ENCODE measurements around the gene SUCNR1. TPM values are rescaled to one million over a fixed set of nuclear protein-coding genes. Genes with fewer than 3 reads are reported as not detected.
"Not testable (repeated sequence)": the region's sequence is repeated elsewhere in the genome, so short reads cannot be mapped to it uniquely, and the experiment has no call there.

SUCNR1 gene
- total RNA-seq, 1 experiment from 2014 or later, result not detected

DNA sequence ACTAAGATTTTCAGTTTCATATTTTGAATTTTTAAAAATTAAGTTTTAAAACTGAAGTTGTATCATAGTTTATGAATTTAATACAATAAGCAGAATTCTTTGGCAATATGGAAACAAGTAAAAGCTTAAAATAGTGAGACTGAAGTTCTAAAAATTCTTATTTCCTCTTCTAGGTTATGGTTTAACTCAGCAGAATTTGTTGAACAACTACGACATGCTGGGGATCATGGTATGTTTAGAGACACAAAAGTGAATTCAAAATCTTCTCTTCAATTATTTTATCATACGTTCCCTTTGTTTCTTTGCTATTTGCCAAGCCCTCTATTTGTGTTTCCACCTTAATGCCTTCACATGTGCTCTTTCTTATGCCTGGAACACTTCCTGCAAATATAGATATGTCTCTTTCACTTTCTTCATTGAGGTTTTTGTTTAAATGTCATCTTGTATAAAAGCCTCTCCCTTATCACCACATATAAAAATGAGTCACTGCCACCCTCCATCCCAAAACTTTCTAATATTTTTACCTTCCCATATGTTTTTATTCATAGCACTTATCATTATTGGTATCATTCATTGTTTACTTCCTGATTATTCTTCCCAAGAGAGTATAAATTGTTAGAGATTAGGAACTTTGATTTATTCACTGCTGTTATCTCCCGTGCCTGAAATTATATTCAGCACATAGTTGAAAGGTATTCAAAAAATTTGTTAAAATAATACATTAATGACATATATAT lies 6.4 kb downstream of the SUCNR1 start:
- Histone ChIP-seq H3K27ac (ENCODE audit: low read length) (no peak overlapping the region), H3K4me3 (ENCODE audit: low read depth in 2 of 2, low read length in 2 of 2) (no peak overlapping the region), H3K9me3 (ENCODE audit: control insufficient read depth, insufficient read depth, low read depth, low read length) (no peaks in the 10 kb centered on the region), H3K4me1 (ENCODE audit: control insufficient read depth, insufficient read depth, low read length) (no peaks in the 10 kb centered on the region), H3K36me3 (ENCODE audit: control insufficient read depth, insufficient read depth, low read length) (no peaks in the 10 kb centered on the region), H3K27me3 (ENCODE audit: control insufficient read depth, insufficient read depth, low read length) (no peaks in the 10 kb centered on the region)
- no TSS peak for BruUV-seq (replicated peaks)
- TF ChIP-seq, protein P1, sequence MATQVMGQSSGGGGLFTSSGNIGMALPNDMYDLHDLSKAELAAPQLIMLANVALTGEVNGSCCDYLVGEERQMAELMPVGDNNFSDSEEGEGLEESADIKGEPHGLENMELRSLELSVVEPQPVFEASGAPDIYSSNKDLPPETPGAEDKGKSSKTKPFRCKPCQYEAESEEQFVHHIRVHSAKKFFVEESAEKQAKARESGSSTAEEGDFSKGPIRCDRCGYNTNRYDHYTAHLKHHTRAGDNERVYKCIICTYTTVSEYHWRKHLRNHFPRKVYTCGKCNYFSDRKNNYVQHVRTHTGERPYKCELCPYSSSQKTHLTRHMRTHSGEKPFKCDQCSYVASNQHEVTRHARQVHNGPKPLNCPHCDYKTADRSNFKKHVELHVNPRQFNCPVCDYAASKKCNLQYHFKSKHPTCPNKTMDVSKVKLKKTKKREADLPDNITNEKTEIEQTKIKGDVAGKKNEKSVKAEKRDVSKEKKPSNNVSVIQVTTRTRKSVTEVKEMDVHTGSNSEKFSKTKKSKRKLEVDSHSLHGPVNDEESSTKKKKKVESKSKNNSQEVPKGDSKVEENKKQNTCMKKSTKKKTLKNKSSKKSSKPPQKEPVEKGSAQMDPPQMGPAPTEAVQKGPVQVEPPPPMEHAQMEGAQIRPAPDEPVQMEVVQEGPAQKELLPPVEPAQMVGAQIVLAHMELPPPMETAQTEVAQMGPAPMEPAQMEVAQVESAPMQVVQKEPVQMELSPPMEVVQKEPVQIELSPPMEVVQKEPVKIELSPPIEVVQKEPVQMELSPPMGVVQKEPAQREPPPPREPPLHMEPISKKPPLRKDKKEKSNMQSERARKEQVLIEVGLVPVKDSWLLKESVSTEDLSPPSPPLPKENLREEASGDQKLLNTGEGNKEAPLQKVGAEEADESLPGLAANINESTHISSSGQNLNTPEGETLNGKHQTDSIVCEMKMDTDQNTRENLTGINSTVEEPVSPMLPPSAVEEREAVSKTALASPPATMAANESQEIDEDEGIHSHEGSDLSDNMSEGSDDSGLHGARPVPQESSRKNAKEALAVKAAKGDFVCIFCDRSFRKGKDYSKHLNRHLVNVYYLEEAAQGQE (IDR thresholded peaks at IDR 0.05; ENCODE audit: insufficient read depth in 1 of 2, low read depth in 2 of 2, low read length in 1 of 2), result no peak
- no peak for TF ChIP-seq TCF7L2 (IDR thresholded peaks at IDR 0.05; ENCODE audit: low read depth, low read length)
- ChIA-PET CTCF (no interaction called here), POLR2A (no interaction called here)
- in situ Hi-C loops (cut with HindIII; ENCODE audit: low pct_unique_long_range_greater_than_20kb, low sequenced_read_pairs) (no loop called here), intact Hi-C loops (cut with micrococcal nuclease; ENCODE audit: unreplicated experiment) (loop anchor here (10.0 kb wide), 1 partner anchor 65 kb away; no protein-coding TSS in a partner anchor)
- DNase-seq (ENCODE audit: low read depth, low spot score), result no peak
- no peak for ATAC-seq

DNA sequence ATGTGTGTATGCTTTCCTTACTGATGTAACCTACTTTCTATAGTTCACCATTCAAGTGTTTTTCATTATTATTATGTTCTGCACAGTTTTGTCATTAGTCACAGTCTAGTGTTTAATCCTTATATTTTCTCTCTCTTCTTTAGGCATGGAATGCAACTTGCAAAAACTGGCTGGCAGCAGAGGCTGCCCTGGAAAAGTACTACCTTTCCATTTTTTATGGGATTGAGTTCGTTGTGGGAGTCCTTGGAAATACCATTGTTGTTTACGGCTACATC lies 6.9 kb downstream of the SUCNR1 start:
- Histone ChIP-seq H3K9me3 (ENCODE audit: control insufficient read depth, insufficient read depth, low read depth, low read length) (no peaks in the 10 kb centered on the region), H3K27me3 (ENCODE audit: control insufficient read depth, insufficient read depth, low read length) (no peaks in the 10 kb centered on the region), H3K27ac (ENCODE audit: low read length) (no peak overlapping the region), H3K4me3 (ENCODE audit: low read depth in 2 of 2, low read length in 2 of 2) (no peak overlapping the region), H3K4me1 (ENCODE audit: control insufficient read depth, insufficient read depth, low read length) (no peaks in the 10 kb centered on the region), H3K36me3 (ENCODE audit: control insufficient read depth, insufficient read depth, low read length) (no peaks in the 10 kb centered on the region)
- DNase-seq (ENCODE audit: low read depth, low spot score), result no peak
- TF ChIP-seq SIN3A (IDR thresholded peaks at IDR 0.05; ENCODE audit: borderline replicate concordance, insufficient read depth, low read depth, low read length), result no peak
- intact Hi-C loops (cut with micrococcal nuclease; ENCODE audit: unreplicated experiment) (loop anchor here (10.0 kb wide), 1 partner anchor 64 kb away; no protein-coding TSS in a partner anchor), in situ Hi-C loops (cut with HindIII; ENCODE audit: low pct_unique_long_range_greater_than_20kb, low sequenced_read_pairs) (no loop called here)
- ChIA-PET CTCF (no interaction called here), POLR2A (no interaction called here)
- no TSS peak for BruUV-seq (replicated peaks)
- no peak for ATAC-seq

DNA sequence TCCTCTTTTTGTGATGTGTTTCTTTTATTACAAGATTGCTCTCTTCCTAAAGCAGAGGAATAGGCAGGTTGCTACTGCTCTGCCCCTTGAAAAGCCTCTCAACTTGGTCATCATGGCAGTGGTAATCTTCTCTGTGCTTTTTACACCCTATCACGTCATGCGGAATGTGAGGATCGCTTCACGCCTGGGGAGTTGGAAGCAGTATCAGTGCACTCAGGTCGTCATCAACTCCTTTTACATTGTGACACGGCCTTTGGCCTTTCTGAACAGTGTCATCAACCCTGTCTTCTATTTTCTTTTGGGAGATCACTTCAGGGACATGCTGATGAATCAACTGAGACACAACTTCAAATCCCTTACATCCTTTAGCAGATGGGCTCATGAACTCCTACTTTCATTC lies 7.7 kb downstream of the SUCNR1 start:
- CTCF ChIA-PET, result no interaction called here
- POLR2A ChIA-PET, result no interaction called here
- ATAC-seq (no peak), DNase-seq (ENCODE audit: low read depth, low spot score) (no peak)
- Histone ChIP-seq H3K4me1 (ENCODE audit: control insufficient read depth, insufficient read depth, low read length) (no peaks in the 10 kb centered on the region), H3K4me3 (ENCODE audit: low read depth in 2 of 2, low read length in 2 of 2) (no peak overlapping the region), H3K36me3 (ENCODE audit: control insufficient read depth, insufficient read depth, low read length) (no peaks in the 10 kb centered on the region), H3K9me3 (ENCODE audit: control insufficient read depth, insufficient read depth, low read depth, low read length) (no peaks in the 10 kb centered on the region), H3K27me3 (ENCODE audit: control insufficient read depth, insufficient read depth, low read length) (no peaks in the 10 kb centered on the region), H3K27ac (ENCODE audit: low read length) (no peak overlapping the region)
- BruUV-seq (replicated peaks), result no TSS peak
- in situ Hi-C loops (cut with HindIII; ENCODE audit: low pct_unique_long_range_greater_than_20kb, low sequenced_read_pairs) (no loop called here), intact Hi-C loops (cut with micrococcal nuclease; ENCODE audit: unreplicated experiment) (loop anchor here (10.0 kb wide), 1 partner anchor 64 kb away; no protein-coding TSS in a partner anchor)
- TF ChIP-seq SIN3A (IDR thresholded peaks at IDR 0.05; ENCODE audit: borderline replicate concordance, insufficient read depth, low read depth, low read length), result no peak
- no peak for TF ChIP-seq TCF7L2 (IDR thresholded peaks at IDR 0.05; ENCODE audit: low read depth, low read length)
- TF ChIP-seq POLR2AphosphoS5 (IDR thresholded peaks at IDR 0.05; ENCODE audit: low read depth, low read length), result no peak
- TF ChIP-seq, protein P2, sequence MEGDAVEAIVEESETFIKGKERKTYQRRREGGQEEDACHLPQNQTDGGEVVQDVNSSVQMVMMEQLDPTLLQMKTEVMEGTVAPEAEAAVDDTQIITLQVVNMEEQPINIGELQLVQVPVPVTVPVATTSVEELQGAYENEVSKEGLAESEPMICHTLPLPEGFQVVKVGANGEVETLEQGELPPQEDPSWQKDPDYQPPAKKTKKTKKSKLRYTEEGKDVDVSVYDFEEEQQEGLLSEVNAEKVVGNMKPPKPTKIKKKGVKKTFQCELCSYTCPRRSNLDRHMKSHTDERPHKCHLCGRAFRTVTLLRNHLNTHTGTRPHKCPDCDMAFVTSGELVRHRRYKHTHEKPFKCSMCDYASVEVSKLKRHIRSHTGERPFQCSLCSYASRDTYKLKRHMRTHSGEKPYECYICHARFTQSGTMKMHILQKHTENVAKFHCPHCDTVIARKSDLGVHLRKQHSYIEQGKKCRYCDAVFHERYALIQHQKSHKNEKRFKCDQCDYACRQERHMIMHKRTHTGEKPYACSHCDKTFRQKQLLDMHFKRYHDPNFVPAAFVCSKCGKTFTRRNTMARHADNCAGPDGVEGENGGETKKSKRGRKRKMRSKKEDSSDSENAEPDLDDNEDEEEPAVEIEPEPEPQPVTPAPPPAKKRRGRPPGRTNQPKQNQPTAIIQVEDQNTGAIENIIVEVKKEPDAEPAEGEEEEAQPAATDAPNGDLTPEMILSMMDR (IDR thresholded peaks at IDR 0.05), result no peak
- TF ChIP-seq, protein P1 (IDR thresholded peaks at IDR 0.05; ENCODE audit: insufficient read depth in 1 of 2, low read depth in 2 of 2, low read length in 1 of 2), result no peak

DNA sequence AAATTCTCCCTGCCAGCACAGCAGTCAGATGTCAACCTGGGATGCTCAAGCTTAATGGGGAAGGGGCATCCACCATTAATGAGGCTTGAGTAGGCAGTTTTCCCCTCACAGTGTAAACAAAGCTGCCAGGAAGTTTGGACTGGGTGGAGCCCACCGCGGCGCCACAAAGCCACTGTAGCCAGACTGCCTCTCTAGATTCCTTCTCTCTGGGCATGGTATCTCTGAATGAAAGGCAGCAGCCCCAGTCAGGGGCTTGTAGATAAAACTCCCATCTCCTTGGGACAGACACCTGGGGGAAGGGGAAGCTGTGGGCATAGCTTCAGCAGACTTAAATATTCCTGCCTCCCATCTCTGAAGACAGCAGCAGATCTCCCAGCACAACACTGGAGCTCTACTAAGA lies 12.0 kb downstream of the SUCNR1 start:
- H3K4me3 ChIP-seq (ENCODE audit: low read depth in 2 of 2, low read length in 2 of 2); ATAC-seq; in situ Hi-C loops (cut with HindIII; ENCODE audit: low pct_unique_long_range_greater_than_20kb, low sequenced_read_pairs): not testable (repeated sequence)

More for the DNA sequence above, 12.0 kb downstream of the SUCNR1 start:
- POLR2A ChIA-PET; CTCF ChIA-PET; DNase-seq (ENCODE audit: low read depth, low spot score); H3K27ac ChIP-seq (ENCODE audit: low read length); H3K4me1 ChIP-seq (ENCODE audit: control insufficient read depth, insufficient read depth, low read length); H3K9me3 ChIP-seq (ENCODE audit: control insufficient read depth, insufficient read depth, low read depth, low read length); H3K27me3 ChIP-seq (ENCODE audit: control insufficient read depth, insufficient read depth, low read length); H3K36me3 ChIP-seq (ENCODE audit: control insufficient read depth, insufficient read depth, low read length); BruUV-seq (replicated peaks): not testable (repeated sequence)
- intact Hi-C loops (cut with micrococcal nuclease; ENCODE audit: unreplicated experiment), result loop anchor here (10.0 kb wide), 1 partner anchor 59 kb away; no protein-coding TSS in a partner anchor
